HG02840 (cell line): ENCODE results near the gene AIMP2.
"Not testable (repeated sequence)": the region's sequence is repeated elsewhere in the genome, so short reads cannot be mapped to it uniquely, and the experiment has no call there.

Source experiments
- ATAC-seq: cut with Tn5 transposase; IDR thresholded peaks from one replicate; pipeline ENCODE4 v1.9.1; 2021; ENCODE audit warnings: mild to moderate bottlenecking, moderate library complexity, moderate number of reproducible peaks; ENCODE audit not compliant: unreplicated experiment, low FRiP score

The AIMP2 gene

GRCh38 chr7:6008668-6009611 is at the start of gene AIMP2, which contains the start of gene PMS2:
Gene AIMP2 (plus strand): TSS chr7:6009272. CDS start chr7:6009364, 92 bp downstream.
Gene PMS2 (minus strand): TSS chr7:6009049. CDS start chr7:6009019, 30 bp downstream.
- peak; percentile 95 for ATAC-seq

- ATAC-seq = not testable (repeated sequence)
Observed at GRCh38 chr7:5963205-5963604, 45.9 kb upstream of the AIMP2 start.

GRCh38 chr7:5963810-5964209 is 45.3 kb upstream of the AIMP2 start:
- not testable (repeated sequence) for ATAC-seq

GRCh38 chr7:5970347-5970911 is 38.6 kb upstream of the AIMP2 start, which contains the start of gene RSPH10B:
Gene RSPH10B (minus strand): TSS chr7:5970689. CDS start chr7:5967116, 3,573 bp downstream.
- not testable (repeated sequence) for ATAC-seq

GRCh38 chr7:5973580-5973979 is 35.5 kb upstream of the AIMP2 start:
- not testable (repeated sequence) for ATAC-seq

- ATAC-seq = not testable (repeated sequence)
Observed at GRCh38 chr7:5979680-5980314, 29.3 kb upstream of the AIMP2 start.

- not testable (repeated sequence) for ATAC-seq
Observed at GRCh38 chr7:5987061-5987460, 22.0 kb upstream of the AIMP2 start.

GRCh38 chr7:5997210-5997808 is 11.8 kb upstream of the AIMP2 start:
- ATAC-seq = no peak

GRCh38 chr7:6007386-6007785 is 1.7 kb upstream of the AIMP2 start:
- no peak for ATAC-seq

GRCh38 chr7:6007835-6008590 is 1.1 kb upstream of the AIMP2 start:
- ATAC-seq = not testable (repeated sequence)

- ATAC-seq = not testable (repeated sequence)
Observed at GRCh38 chr7:6010370-6010769, 1.3 kb downstream of the AIMP2 start.

GRCh38 chr7:6011541-6011940 is 2.5 kb downstream of the AIMP2 start:
- ATAC-seq = no peak

- no peak for ATAC-seq
Observed at GRCh38 chr7:6012355-6013104, 3.5 kb downstream of the AIMP2 start.

- ATAC-seq = no peak
Observed at GRCh38 chr7:6015917-6016652, 7.0 kb downstream of the AIMP2 start.

GRCh38 chr7:6016653-6016966 is 7.5 kb downstream of the AIMP2 start:
- no peak for ATAC-seq

- no peak for ATAC-seq
Observed at GRCh38 chr7:6020371-6021286, 11.6 kb downstream of the AIMP2 start.

- no peak for ATAC-seq
Observed at GRCh38 chr7:6022707-6023106, 13.6 kb downstream of the AIMP2 start.
